GM18858 (cell line): ENCODE results near the gene NT5DC3.
"Not testable (repeated sequence)": the region's sequence is repeated elsewhere in the genome, so short reads cannot be mapped to it uniquely, and the experiment has no call there.

Source experiments
- ATAC-seq: cut with Tn5 transposase; IDR thresholded peaks from one replicate; pipeline ENCODE4 v1.9.1; 2021; ENCODE audit not compliant: unreplicated experiment

Gene NT5DC3

GRCh38 chr12:103855896-103856657 is 15.0 kb upstream of the NT5DC3 start:
- no peak for ATAC-seq

- no peak for ATAC-seq
These were observed 14.1 kb upstream of the NT5DC3 start for GRCh38 chr12:103855036-103855712.

GRCh38 chr12:103854372-103854973 is 13.4 kb upstream of the NT5DC3 start:
- ATAC-seq: no peak

GRCh38 chr12:103852498-103852997 is 11.5 kb upstream of the NT5DC3 start:
- ATAC-seq: no peak

- ATAC-seq: no peak
These were observed 10.1 kb upstream of the NT5DC3 start for GRCh38 chr12:103851127-103851526.

GRCh38 chr12:103850429-103850828 is 9.4 kb upstream of the NT5DC3 start:
- ATAC-seq: no peak

GRCh38 chr12:103848917-103849491 is 8.0 kb upstream of the NT5DC3 start:
- no peak for ATAC-seq

GRCh38 chr12:103848143-103848542 is 7.1 kb upstream of the NT5DC3 start:
- ATAC-seq: no peak

GRCh38 chr12:103846415-103846814 is 5.4 kb upstream of the NT5DC3 start:
- ATAC-seq: no peak

GRCh38 chr12:103844305-103844704 is 3.3 kb upstream of the NT5DC3 start:
- ATAC-seq: no peak

- ATAC-seq: no peak
These were observed 903 bp upstream of the NT5DC3 start for GRCh38 chr12:103841690-103842584.

- peak; percentile 19 for ATAC-seq
These were observed 565 bp downstream of the NT5DC3 start for GRCh38 chr12:103840462-103840875.

GRCh38 chr12:103839609-103840461 is 1.2 kb downstream of the NT5DC3 start:
- ATAC-seq: no peak

GRCh38 chr12:103839103-103839502 is 1.9 kb downstream of the NT5DC3 start:
- ATAC-seq: no peak

- no peak for ATAC-seq
These were observed 2.6 kb downstream of the NT5DC3 start for GRCh38 chr12:103838254-103838914.

GRCh38 chr12:103836345-103836744 is 4.7 kb downstream of the NT5DC3 start:
- no peak for ATAC-seq

GRCh38 chr12:103835747-103836335 is 5.2 kb downstream of the NT5DC3 start:
- not testable (repeated sequence) for ATAC-seq

- ATAC-seq: no peak
These were observed 6.1 kb downstream of the NT5DC3 start for GRCh38 chr12:103834942-103835341.

GRCh38 chr12:103833891-103834290 is 7.1 kb downstream of the NT5DC3 start:
- ATAC-seq: no peak
